NCI-H82 treated with DMSO at 0.1 percent for 48 hours (cell line): Measurements from ENCODE around the gene LRRC8C.
"Not testable (repeated sequence)": the region's sequence is repeated elsewhere in the genome, so short reads cannot be mapped to it uniquely, and the experiment has no call there.

Experiments
- DNase-seq: peaks from one replicate; lab custom pipeline; 2025; ENCODE audit not compliant: unreplicated experiment; lab: John Stamatoyannopoulos, UW

Gene LRRC8C

DNA sequence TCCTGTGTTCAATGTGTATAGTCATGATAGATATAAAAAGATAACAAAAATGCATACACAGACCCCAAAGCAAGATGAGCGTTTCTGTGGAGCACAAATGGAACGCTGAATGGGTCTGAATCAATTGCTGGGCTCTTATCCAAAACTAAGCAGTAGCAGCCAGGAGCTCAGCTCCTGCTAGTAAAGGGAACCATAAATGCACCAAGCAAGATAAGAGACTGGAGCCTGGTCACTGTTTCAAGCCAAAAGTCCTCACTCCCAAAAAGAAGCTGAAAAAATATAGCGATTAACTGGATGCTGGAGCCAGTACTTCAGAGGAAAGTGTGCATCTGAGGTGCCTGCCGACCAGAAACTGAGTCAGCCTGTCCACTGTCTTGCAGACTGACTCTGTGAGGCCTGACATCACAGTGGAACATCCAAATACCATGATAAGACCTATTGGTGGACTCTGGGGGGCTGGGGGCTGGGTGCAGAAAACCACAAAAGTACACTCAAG is 68.9 kb downstream of the LRRC8C start:
- DNase-seq, result no peak

DNA sequence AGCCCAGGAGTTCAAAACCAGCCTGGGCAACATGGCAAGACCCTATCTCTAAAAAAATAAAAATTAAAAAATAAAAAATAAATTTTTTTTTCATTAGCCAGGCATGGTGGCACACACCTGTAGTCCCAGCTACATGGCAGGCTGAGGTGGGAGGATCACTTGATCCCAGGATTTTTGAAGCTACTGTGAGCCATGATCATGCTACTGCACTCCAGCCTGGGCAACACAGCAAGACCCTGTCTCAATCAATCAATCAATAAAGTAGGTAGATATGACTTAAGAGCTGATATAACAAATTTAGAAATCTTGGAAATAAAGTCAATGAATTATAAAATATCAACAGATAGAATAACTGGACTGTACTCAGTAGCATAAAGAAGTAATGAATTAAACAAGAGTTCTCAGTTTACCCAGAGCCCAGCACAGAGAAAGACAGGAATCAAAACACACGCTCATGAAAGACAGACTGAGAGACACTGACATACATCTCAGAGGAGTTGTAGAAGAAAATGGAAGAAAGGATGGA is 69.7 kb downstream of the LRRC8C start:
- no peak for DNase-seq

DNA sequence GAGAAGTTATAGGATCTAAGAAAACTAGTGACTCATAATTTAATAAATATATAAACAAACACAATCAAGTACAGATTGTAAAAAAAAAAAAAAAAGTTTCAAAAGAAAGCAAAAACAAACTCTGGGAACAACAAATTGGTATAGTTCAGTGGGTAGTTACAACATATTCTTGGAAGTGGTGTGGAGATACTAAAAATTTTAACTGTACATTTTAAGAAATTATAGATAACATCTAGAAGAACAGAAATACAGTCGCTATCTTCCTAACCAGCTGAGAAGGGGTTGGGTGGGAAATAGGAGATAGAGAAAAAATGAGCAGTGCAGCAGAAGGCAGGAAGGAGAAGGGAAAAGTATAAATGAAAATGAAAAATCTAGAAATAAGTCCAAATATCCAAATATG is 70.5 kb downstream of the LRRC8C start:
- DNase-seq, result no peak

GRCh38 chr1:89704014-89704413 is 71.1 kb downstream of the LRRC8C start:
- no peak for DNase-seq

- not testable (repeated sequence) for DNase-seq
Observed at GRCh38 chr1:89704885-89705284, 72.0 kb downstream of the LRRC8C start.

GRCh38 chr1:89705901-89706699 is 73.2 kb downstream of the LRRC8C start:
- DNase-seq, result no peak

DNA sequence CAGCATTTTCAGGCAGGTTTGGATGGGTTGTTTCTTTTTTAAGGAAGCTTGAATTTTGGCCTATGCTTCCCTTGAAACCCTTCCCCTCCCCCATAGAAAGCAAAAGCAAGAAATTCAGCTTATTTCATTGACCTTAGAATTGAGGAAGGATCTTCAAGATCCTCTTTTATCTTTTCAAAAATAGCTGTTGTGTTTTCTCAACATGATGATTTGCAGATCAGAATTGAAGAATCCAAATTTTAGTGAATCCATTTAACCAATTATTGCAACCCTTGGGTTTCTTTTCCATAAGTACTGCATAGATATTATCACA is 73.7 kb downstream of the LRRC8C start:
- no peak for DNase-seq

- DNase-seq, result no peak
Observed at GRCh38 chr1:89708751-89709375, 75.9 kb downstream of the LRRC8C start.

DNA sequence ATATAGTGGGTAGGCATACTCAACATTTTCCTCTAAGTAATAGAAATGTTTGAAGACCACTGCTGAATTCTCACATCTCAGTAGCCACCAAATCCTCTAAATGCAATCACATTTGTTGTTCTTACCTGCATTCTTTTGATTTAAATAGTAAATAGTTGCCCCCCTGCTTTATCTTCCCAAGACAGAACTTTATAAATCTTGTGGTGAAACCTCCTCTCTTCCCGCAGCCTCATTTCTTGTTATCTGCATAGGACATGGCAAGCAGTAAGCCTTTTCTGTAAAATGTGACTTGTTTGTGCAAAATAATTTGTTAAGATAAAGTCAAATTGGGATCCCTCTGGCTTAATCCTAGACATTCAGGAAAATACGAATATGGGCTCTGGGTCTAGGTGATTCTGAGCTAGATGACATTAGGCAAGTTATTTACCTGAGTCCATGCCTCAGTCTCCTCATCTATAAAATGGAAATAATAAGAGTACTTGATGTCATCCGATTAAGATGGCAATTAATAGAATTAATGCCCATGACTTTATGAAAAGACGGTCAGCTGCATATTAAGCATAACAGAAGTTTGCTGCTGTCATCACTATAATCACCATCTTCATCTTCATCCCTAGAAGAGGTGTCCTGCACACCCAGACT is 77.7 kb downstream of the LRRC8C start:
- no peak for DNase-seq

GRCh38 chr1:89711140-89711778 is 78.3 kb downstream of the LRRC8C start:
- no peak for DNase-seq

GRCh38 chr1:89712420-89712819 is 79.5 kb downstream of the LRRC8C start:
- no peak for DNase-seq

- no peak for DNase-seq
Observed at GRCh38 chr1:89715677-89716076, 82.8 kb downstream of the LRRC8C start.

DNA sequence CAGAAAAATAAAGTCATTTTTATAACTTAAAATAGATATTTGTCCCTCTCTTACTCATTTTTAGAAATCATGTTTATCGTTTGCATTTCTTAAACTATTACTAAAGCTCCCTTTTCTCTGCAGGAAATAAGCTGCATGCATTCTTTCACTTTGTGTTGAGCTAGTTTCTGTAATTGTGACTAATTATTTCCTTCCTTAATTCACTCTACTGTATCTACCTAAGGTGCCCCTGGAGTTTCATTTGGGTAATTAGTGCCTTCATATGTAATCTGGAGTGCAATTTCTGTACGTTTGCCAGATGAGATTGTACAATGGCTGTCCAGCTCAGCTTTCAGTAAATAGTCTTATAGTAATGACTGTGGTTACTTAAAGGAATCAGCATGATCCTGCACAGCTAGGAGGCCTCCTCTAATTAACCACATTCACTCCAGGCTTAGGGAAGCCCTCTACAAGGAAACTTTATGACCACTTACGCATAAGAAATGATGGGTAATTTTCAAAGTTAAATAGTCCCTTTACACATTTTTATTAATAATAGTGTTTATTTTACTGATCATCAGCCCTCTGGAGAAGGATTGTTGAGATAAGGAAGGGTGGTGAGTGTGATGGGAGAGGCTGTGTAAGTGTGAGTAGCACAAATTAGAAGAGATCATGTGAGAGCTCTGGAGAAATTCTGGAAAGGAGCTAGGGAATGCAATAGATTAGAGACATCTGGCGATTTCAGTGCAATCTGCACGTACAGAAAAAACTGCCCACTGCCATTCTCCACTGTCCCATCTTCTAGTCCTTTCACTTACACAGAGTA is 86.8 kb downstream of the LRRC8C start:
- DNase-seq, result peak; percentile 87

GRCh38 chr1:89720839-89721238 is 87.9 kb downstream of the LRRC8C start:
- DNase-seq, result no peak

- no peak for DNase-seq
Observed at GRCh38 chr1:89721351-89721750, 88.4 kb downstream of the LRRC8C start.

GRCh38 chr1:89723144-89723543 is 90.2 kb downstream of the LRRC8C start:
- no peak for DNase-seq

DNA sequence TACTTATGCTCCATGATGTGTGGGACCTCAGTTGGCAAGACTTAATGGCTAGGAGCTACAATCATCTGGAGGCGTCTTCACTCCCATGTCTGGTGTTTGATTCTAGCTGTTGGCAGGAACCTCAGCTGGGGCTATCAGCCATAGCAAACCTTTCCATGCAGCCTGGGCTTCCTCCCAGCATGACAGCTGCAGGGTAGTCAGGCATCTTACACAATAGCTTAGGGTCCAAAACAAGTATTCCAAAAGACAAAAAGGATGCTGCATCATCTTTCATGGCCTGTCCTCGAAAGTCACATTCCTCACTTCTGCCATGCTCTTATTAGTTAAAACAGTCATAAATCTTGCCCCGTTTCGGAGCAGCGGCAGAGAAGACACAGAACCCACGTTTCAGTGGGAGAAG is 90.9 kb downstream of the LRRC8C start:
- DNase-seq, result no peak

- no peak for DNase-seq
Observed at GRCh38 chr1:89724369-89725010, 91.6 kb downstream of the LRRC8C start.

- no peak for DNase-seq
Observed at GRCh38 chr1:89725011-89725370, 92.1 kb downstream of the LRRC8C start.

DNA sequence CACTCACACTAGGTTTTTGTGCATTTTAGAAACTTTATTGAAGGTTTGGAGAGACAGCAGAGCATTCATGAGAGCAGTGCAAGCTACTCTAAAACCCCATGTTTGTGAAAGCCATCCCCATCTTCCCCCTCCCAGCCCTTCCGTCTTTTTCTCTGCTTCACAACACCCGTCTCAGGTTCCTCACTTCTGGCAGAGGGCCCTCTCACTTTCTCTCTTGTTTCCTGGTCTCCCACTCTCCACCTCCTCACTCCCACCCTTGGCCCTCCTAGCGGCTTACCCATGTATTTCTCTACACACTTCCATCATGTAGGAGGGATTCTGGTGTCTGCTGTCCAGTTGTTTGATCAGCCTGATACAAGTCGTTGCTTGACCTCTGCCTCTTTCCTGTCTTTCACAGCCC is 92.7 kb downstream of the LRRC8C start:
- DNase-seq, result no peak
